K562 (cell line): ENCODE measurements around the gene CDH12. TPM values are rescaled to one million over a fixed set of nuclear protein-coding genes. Genes with fewer than 3 reads are reported as not detected.

ENCODE experiments used
- ATAC-seq: fragments of 200-7000 bp; cut with Tn5 transposase; 3 replicates; pipeline ENCODE4 v1.9.1; 2020; ENCODE audit warnings: moderate library complexity
- BruUV-seq: library from RNA; stranded (reverse); fragments of 400-500 nt; replicated peaks from 2 replicates; lab custom pipeline; 2021; lab: Mats Ljungman, UMichigan
- CTCF ChIA-PET: fragments of 300-600 bp; formaldehyde crosslinking; extraction: SDS; loops from one replicate; lab custom pipeline; 2021; ENCODE audit warnings: low intra/inter-chr PET ratio; lab: Yijun Ruan, JAX
- POLR2A ChIA-PET: fragments of 300-600, 350-650 bp; sonication (Branson Sonifier 250); formaldehyde crosslinking; extraction: SDS; loops from one replicate; lab custom pipeline; 2021; ENCODE audit warnings: antibody characterized with exemption, inconsistent platforms; lab: Yijun Ruan, JAX
- DNase-seq, 4 experiments: peaks; one replicate each; pipeline versions ENCODE4 v3.0.0 to v3.0.0-alpha.2; 2011 to 2018; ENCODE audit warnings: low spot score in 3 of 4, mixed read lengths in 3 of 4; ENCODE audit errors: extremely low read depth in 1 of 4
- FAIRE-seq: peaks from 2 replicates; lab custom pipeline; 2011; peaks lifted over from hg19 to GRCh38; lab: Jason Lieb, UNC
- H2AFZ ChIP-seq: 2 replicates; pipeline ENCODE4 v1.6.0; 2011; ENCODE audit warnings: low read depth, low read length, control low read depth, inconsistent platforms
- H3K27ac ChIP-seq: fragments of 200-600 bp; 3 replicates; pipeline ENCODE4 v1.8.0; 2011; ENCODE audit warnings: low read depth, mild to moderate bottlenecking, control low read depth, inconsistent platforms, low read length, moderate library complexity, mixed read lengths; ENCODE audit errors: extremely low read depth
- H3K27me3 ChIP-seq, 2 experiments: fragments of 300-600 bp in 1 of 2; 2 replicates in 1 of 2; 3 replicates in 1 of 2; pipeline versions ENCODE4 v1.6.0 to v1.8.0; 2011; ENCODE audit warnings: inconsistent platforms in 2 of 2, low read length in 2 of 2, mild to moderate bottlenecking in 1 of 2, mixed read lengths in 1 of 2, moderate library complexity in 1 of 2; ENCODE audit not compliant: control insufficient read depth in 2 of 2, insufficient read depth in 2 of 2
- H3K36me3 ChIP-seq: fragments of 300-600 bp; 3 replicates; pipeline ENCODE4 v1.8.0; 2011; ENCODE audit warnings: mild to moderate bottlenecking, low read length, inconsistent platforms; ENCODE audit not compliant: control insufficient read depth, insufficient read depth
- H3K4me1 ChIP-seq, 2 experiments: fragments of 200-600 bp in 1 of 2; replicated peaks in 1 of 2; 2 replicates in 1 of 2; 3 replicates in 1 of 2; pipeline versions ENCODE4 v1.5.1 to v1.8.0; 2011; ENCODE audit warnings: inconsistent platforms in 2 of 2, low read length in 2 of 2, mild to moderate bottlenecking in 1 of 2, mixed read lengths in 1 of 2, moderate library complexity in 1 of 2; ENCODE audit not compliant: control insufficient read depth in 2 of 2, insufficient read depth in 2 of 2
- H3K4me2 ChIP-seq: 2 replicates; pipeline ENCODE4 v1.6.1; 2011; ENCODE audit warnings: low read length, control low read depth, inconsistent platforms, mixed read lengths; ENCODE audit not compliant: insufficient read depth
- H3K4me3 ChIP-seq: fragments of 200-600 bp; sonication (generic), shearing (Covaris generic); 2 replicates; pipeline ENCODE4 v1.5.1; 2016; ENCODE audit warnings: control low read depth, inconsistent platforms
- H3K79me2 ChIP-seq: fragments of 200-600 bp; 3 replicates; pipeline ENCODE4 v1.8.0; 2011; ENCODE audit warnings: low read length, inconsistent platforms; ENCODE audit not compliant: control insufficient read depth, insufficient read depth
- H3K9ac ChIP-seq, 2 experiments: 2 replicates each; pipeline versions ENCODE4 v1.6.0 to v1.6.1; 2011; ENCODE audit warnings: low read depth in 2 of 2, low read length in 2 of 2, control low read depth in 1 of 2, inconsistent platforms in 1 of 2, mild to moderate bottlenecking in 1 of 2, mixed read lengths in 1 of 2; ENCODE audit not compliant: insufficient read depth in 1 of 2
- H3K9me1 ChIP-seq: one replicate; pipeline ENCODE4 v1.6.0; 2011; ENCODE audit warnings: inconsistent platforms, mild to moderate bottlenecking, low read length, moderate library complexity; ENCODE audit not compliant: control insufficient read depth, insufficient read depth
- H3K9me3 ChIP-seq: replicated peaks from 2 replicates; pipeline ENCODE4 v1.5.1; 2011; ENCODE audit warnings: low read depth, low read length, inconsistent platforms; ENCODE audit not compliant: control insufficient read depth, insufficient read depth
- H4K20me1 ChIP-seq: replicated peaks from 2 replicates; pipeline ENCODE4 v1.6.1; 2011; ENCODE audit warnings: low read length, inconsistent platforms, mixed read lengths; ENCODE audit not compliant: control insufficient read depth, insufficient read depth
- BRCA1 ChIP-seq, 2 experiments: fragments of 450-650 bp in 1 of 2; sonication (generic) in 1 of 2; formaldehyde crosslinking in 1 of 2; IDR thresholded peaks; 2 replicates each; pipeline versions ENCODE4 v1.5.0 to v1.6.1; 2017 to 2020; ENCODE audit warnings: mild to moderate bottlenecking in 1 of 2, missing genetic modification reagents in 1 of 2
- CEBPZ ChIP-seq: fragments of 150-350 bp; IDR thresholded peaks from 2 replicates; pipeline ENCODE4 v1.6.1; 2014; ENCODE audit warnings: low read depth, mild to moderate bottlenecking, low read length, borderline replicate concordance
- E2F3 ChIP-seq: fragments of 250-450 bp; sonication (Bioruptor Pico); IDR thresholded peaks from 2 replicates; pipeline ENCODE4 v1.4.0; 2020; ENCODE audit warnings: mild to moderate bottlenecking
- EGR1 ChIP-seq: fragments of 450-650 bp; conservative IDR thresholded peaks from 2 replicates; pipeline ENCODE4 v1.6.1; 2017; ENCODE audit warnings: mild to moderate bottlenecking
- JUND ChIP-seq, 2 experiments: IDR thresholded peaks; 2 replicates in 1 of 2; 3 replicates in 1 of 2; pipeline ENCODE4 v1.6.1; 2011; ENCODE audit warnings: borderline replicate concordance in 2 of 2, low read depth in 2 of 2, low read length in 2 of 2, improper control_type of control experiment in 1 of 2, missing biosample characterization in 1 of 2, missing genetic modification characterization in 1 of 2, missing genetic modification reagents in 1 of 2
- NR3C1 ChIP-seq: sonication (generic); formaldehyde crosslinking; IDR thresholded peaks from 2 replicates; pipeline ENCODE4 v1.8.1; 2022; ENCODE audit warnings: missing genetic modification reagents
- PHTF2 ChIP-seq: fragments of 250-450 bp; sonication (Bioruptor Pico); IDR thresholded peaks from 2 replicates; pipeline ENCODE4 v1.5.0; 2021; ENCODE audit warnings: mild to moderate bottlenecking
- RFX5 ChIP-seq: IDR thresholded peaks from 2 replicates; pipeline ENCODE4 v1.6.1; 2011; ENCODE audit warnings: low read depth, mild to moderate bottlenecking, improper control_type of control experiment, low read length
- SMARCA4 ChIP-seq: fragments of 450-650 bp; IDR thresholded peaks from 2 replicates; pipeline ENCODE4 v1.6.1; 2016
- TCF7 ChIP-seq: sonication (generic); IDR thresholded peaks from 2 replicates; pipeline ENCODE4 v1.6.1; 2016; ENCODE audit warnings: antibody characterized with exemption, borderline replicate concordance
- ZNF146 ChIP-seq: IDR thresholded peaks from one replicate; pipeline ENCODE4 v1.6.1; 2018; ENCODE audit warnings: missing compliant biosample characterization; ENCODE audit not compliant: unreplicated experiment
- ZNF449 ChIP-seq: fragments of 250-450 bp; sonication (Bioruptor Pico); IDR thresholded peaks from 2 replicates; pipeline ENCODE4 v1.8.0; 2022; ENCODE audit warnings: moderate library complexity, mild to moderate bottlenecking, inconsistent platforms
- ZNF77 ChIP-seq: fragments of 250-450 bp; sonication (Bioruptor Pico); IDR thresholded peaks from 2 replicates; pipeline ENCODE4 v1.5.0; 2020
- WGBS: fragments of 100-300 bp; shearing (Covaris generic); methylation state at CpG from one replicate; pipeline ENCODE4 v1.1.6; 2016; ENCODE audit warnings: low coverage, mixed read lengths; ENCODE audit not compliant: insufficient coverage; ENCODE audit errors: missing lambda C conversion rate; 5-methylcytosine and 5-hydroxymethylcytosine counted together
- in situ Hi-C: fragments of 300-500 bp; cut with MboI; formaldehyde crosslinking; loops from 4 replicates; pipeline ENCODE4 v1.15.0; 2018; ENCODE audit warnings: inconsistent platforms, mixed read lengths
- intact Hi-C: fragments of 100-400 bp; cut with micrococcal nuclease; formaldehyde crosslinking; loops from 2 replicates; pipeline ENCODE4 v1.14.2; 2022
- polyA plus RNA-seq, 8 experiments: library from polyadenylated mRNA; depleted of rRNA in 4 of 8; stranded (reverse) in 5 of 8; unstranded in 3 of 8; fragments of >200 nt; fragmentation: Nextera tagmentation in 2 of 8; fragmentation: Illumina TruSeq in 1 of 8; extraction: Ambion mirVana in 2 of 8; extraction: Trizol in 1 of 8; gene quantifications; 2 replicates each; pipeline versions ENCODE4 v1.2.1 to v1.2.3, GENCODE V29; 2011 to 2014; ENCODE audit warnings: inconsistent platforms in 1 of 8, missing spikeins in 1 of 8
- total RNA-seq, 7 experiments: library from RNA; depleted of rRNA in 6 of 7; stranded (reverse); fragments of >200 nt in 6 of 7; fragmentation: Illumina TruSeq in 2 of 7; extraction: Trizol in 2 of 7; gene quantifications; 2 replicates each; pipeline versions ENCODE4 v1.2.1 to v1.2.3, GENCODE V29; 2011 to 2021; ENCODE audit warnings: low replicate concordance in 1 of 7

Gene CDH12
- total and polyA plus RNA-seq, 9 of the 15 experiments (the other 6 are each of a cell fraction or from before 2014, with no cell fraction given): 0.03 to 1.7 (median 0.37) TPM

- Histone ChIP-seq H3K9me3 (no peaks in the 10 kb centered on the region; the same call in 1 of the 2 replicates), H3K27ac (no peak overlapping the region), H3K4me2 (no peak overlapping the region), H4K20me1 (no peaks in the 10 kb centered on the region), H3K27me3 (no peaks in the 10 kb centered on the region), H2AFZ (no peak overlapping the region), H3K9me1 (no peaks in the 10 kb centered on the region), H3K4me1 (no peaks in the 10 kb centered on the region)
- CTCF ChIA-PET: no interaction called here
- intact Hi-C loops: no loop called here
- no peak for FAIRE-seq
- ATAC-seq: no peak
- 0% methylated on average over 1 of the region's 1 CpG for WGBS
- no peak for DNase-seq
- no TSS peak for BruUV-seq
- in situ Hi-C loops: no loop called here
- TF ChIP-seq TCF7 (no peak), SMARCA4 (no peak), EGR1 (no peak), RFX5 (no peak), JUND (IDR thresholded peaks at IDR 0.05; ENCODE audit: borderline replicate concordance, low read depth, low read length) (no peak), JUND (tag; IDR thresholded peaks at IDR 0.05; ENCODE audit: borderline replicate concordance, low read depth, low read length) (no peak)
- TF ChIP-seq, all 486 proteins: peak for 0
- H3K9ac ChIP-seq: no peak overlapping the region
- no peaks in the 10 kb centered on the region for H3K79me2 ChIP-seq
- H3K36me3 ChIP-seq: no peaks in the 10 kb centered on the region
- H3K4me3 ChIP-seq: no peak overlapping the region
- POLR2A ChIA-PET: no interaction called here
Measured at GRCh38 chr5:21774801-21775200, 1078.3 kb downstream of the CDH12 start.

GRCh38 chr5:21774281-21774680 is 1078.9 kb downstream of the CDH12 start:
- TF ChIP-seq NR3C1 (CRISPR knock-in tag) (no peak), ZNF146 (CRISPR knock-in tag) (no peak), CEBPZ (no peak), E2F3 (CRISPR knock-in tag) (no peak), ZNF77 (no peak), BRCA1 (IDR thresholded peaks at IDR 0.05) (no peak), BRCA1 (CRISPR knock-in tag; IDR thresholded peaks at IDR 0.05) (no peak), ZNF449 (CRISPR knock-in tag) (no peak), PHTF2 (CRISPR knock-in tag) (no peak)
- TF ChIP-seq, all 486 proteins: peak for 0
- POLR2A ChIA-PET: no interaction called here
- H3K27me3 ChIP-seq: no peaks in the 10 kb centered on the region

More at GRCh38 chr5:21774281-21774680, 1078.9 kb downstream of the CDH12 start:
- H3K4me1 ChIP-seq: no peaks in the 10 kb centered on the region
- DNase-seq (no peak), ATAC-seq (no peak), FAIRE-seq (no peak)
- no peaks in the 10 kb centered on the region for H4K20me1 ChIP-seq
- no peaks in the 10 kb centered on the region for H3K79me2 ChIP-seq
- no peak overlapping the region for H3K27ac ChIP-seq
- no peaks in the 10 kb centered on the region for H3K36me3 ChIP-seq
- H2AFZ ChIP-seq: no peak overlapping the region
- WGBS: 0% methylated on average over 2 of the region's 2 CpGs
- BruUV-seq: no TSS peak
- H3K4me3 ChIP-seq: no peak overlapping the region
- no peak overlapping the region for H3K4me2 ChIP-seq
- H3K9me3 ChIP-seq: no peaks in the 10 kb centered on the region; the same call in 1 of the 2 replicates
- in situ Hi-C loops: no loop called here
- no peak overlapping the region for H3K9ac ChIP-seq
- intact Hi-C loops: no loop called here
- no peaks in the 10 kb centered on the region for H3K9me1 ChIP-seq
- CTCF ChIA-PET: no interaction called here
